GM18858 (cell line): ENCODE results near the gene CCDC136.

Source experiments
- ATAC-seq: cut with Tn5 transposase; IDR thresholded peaks from one replicate; pipeline ENCODE4 v1.9.1; 2021; ENCODE audit not compliant: unreplicated experiment

Gene CCDC136

GRCh38 chr7:128777156-128778123, 14.3 kb upstream of the CCDC136 start:
- no peak for ATAC-seq

GRCh38 chr7:128778946-128779345, 12.8 kb upstream of the CCDC136 start:
- no peak for ATAC-seq

- no peak for ATAC-seq
Observed at GRCh38 chr7:128781126-128781525, 10.6 kb upstream of the CCDC136 start.

GRCh38 chr7:128781851-128782250, 9.9 kb upstream of the CCDC136 start:
- ATAC-seq, result no peak

GRCh38 chr7:128783143-128783861, 8.5 kb upstream of the CCDC136 start:
- no peak for ATAC-seq

- no peak for ATAC-seq
Observed at GRCh38 chr7:128785738-128786137, 6.0 kb upstream of the CCDC136 start.

GRCh38 chr7:128788446-128789412, 3.0 kb upstream of the CCDC136 start:
- no peak for ATAC-seq

- no peak for ATAC-seq
Observed at GRCh38 chr7:128790315-128791041, 1.3 kb upstream of the CCDC136 start.

- no peak for ATAC-seq
Observed at GRCh38 chr7:128791972-128792327, 182 bp downstream of the CCDC136 start.

- no peak for ATAC-seq
Observed at GRCh38 chr7:128792471-128793180, 858 bp downstream of the CCDC136 start.

- ATAC-seq, result no peak
Observed at GRCh38 chr7:128793181-128793547, 1.4 kb downstream of the CCDC136 start.

- no peak for ATAC-seq
Observed at GRCh38 chr7:128794020-128794419, 2.3 kb downstream of the CCDC136 start.

GRCh38 chr7:128794436-128794835, 2.7 kb downstream of the CCDC136 start:
- no peak for ATAC-seq

- ATAC-seq, result no peak
Observed at GRCh38 chr7:128795129-128795528, 3.4 kb downstream of the CCDC136 start.

- no peak for ATAC-seq
Observed at GRCh38 chr7:128796327-128796726, 4.6 kb downstream of the CCDC136 start.

GRCh38 chr7:128799451-128799850, 7.7 kb downstream of the CCDC136 start:
- no peak for ATAC-seq

GRCh38 chr7:128800567-128800966, 8.8 kb downstream of the CCDC136 start:
- ATAC-seq, result no peak

- no peak for ATAC-seq
Observed at GRCh38 chr7:128801003-128801402, 9.2 kb downstream of the CCDC136 start.

GRCh38 chr7:128801667-128802418, 10.1 kb downstream of the CCDC136 start:
- ATAC-seq, result no peak
